ENCODE data around the gene RGS10.
"Not testable (repeated sequence)": the region's sequence is repeated elsewhere in the genome, so short reads cannot be mapped to it uniquely, and the experiment has no call there.

GRCh38 chr10:119463195-119463594, 79.3 kb downstream of the RGS10 start:
- TF ChIP-seq CTCF, POLR2A, EP300 (IDR thresholded peaks at IDR 0.05): not testable (repeated sequence)

Measured in tibial nerve (tissue), 4 donors.